ENCODE results near the gene CDK10.

CDK10 gene

GRCh38 chr16:89711601-89712273, 25.2 kb downstream of the CDK10 start:
- peak overlapping the region; percentile 91 for H3K4me2 ChIP-seq (ENCODE audit: low read length)
- peak overlapping the region; percentile 19; the same call in 1 of the 2 replicates for H3K27ac ChIP-seq (ENCODE audit: low read length)
- H3K4me3 ChIP-seq (ENCODE audit: low read length), result peak overlapping the region; percentile 88
- TF ChIP-seq EZH2phosphoT487 (IDR thresholded peaks at IDR 0.05; ENCODE audit: low read depth), result no peak
- TF ChIP-seq, protein P1, sequence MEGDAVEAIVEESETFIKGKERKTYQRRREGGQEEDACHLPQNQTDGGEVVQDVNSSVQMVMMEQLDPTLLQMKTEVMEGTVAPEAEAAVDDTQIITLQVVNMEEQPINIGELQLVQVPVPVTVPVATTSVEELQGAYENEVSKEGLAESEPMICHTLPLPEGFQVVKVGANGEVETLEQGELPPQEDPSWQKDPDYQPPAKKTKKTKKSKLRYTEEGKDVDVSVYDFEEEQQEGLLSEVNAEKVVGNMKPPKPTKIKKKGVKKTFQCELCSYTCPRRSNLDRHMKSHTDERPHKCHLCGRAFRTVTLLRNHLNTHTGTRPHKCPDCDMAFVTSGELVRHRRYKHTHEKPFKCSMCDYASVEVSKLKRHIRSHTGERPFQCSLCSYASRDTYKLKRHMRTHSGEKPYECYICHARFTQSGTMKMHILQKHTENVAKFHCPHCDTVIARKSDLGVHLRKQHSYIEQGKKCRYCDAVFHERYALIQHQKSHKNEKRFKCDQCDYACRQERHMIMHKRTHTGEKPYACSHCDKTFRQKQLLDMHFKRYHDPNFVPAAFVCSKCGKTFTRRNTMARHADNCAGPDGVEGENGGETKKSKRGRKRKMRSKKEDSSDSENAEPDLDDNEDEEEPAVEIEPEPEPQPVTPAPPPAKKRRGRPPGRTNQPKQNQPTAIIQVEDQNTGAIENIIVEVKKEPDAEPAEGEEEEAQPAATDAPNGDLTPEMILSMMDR (IDR thresholded peaks at IDR 0.05; ENCODE audit: low read depth, low read length), result no peak
- H3K9ac ChIP-seq (ENCODE audit: low read length), result peak overlapping the region; percentile 80
- H4K20me1 ChIP-seq (ENCODE audit: insufficient read depth, low read length), result 0 out of 2 replicates have a peak, but pooled peaks cover 3% of the 10 kb centered on the region
- 0 out of 2 replicates have a peak, but pooled peaks cover 4% of the 10 kb centered on the region for H3K4me1 ChIP-seq (ENCODE audit: low read length)
- no peaks in the 10 kb centered on the region for H3K27me3 ChIP-seq (ENCODE audit: low read depth, low read length)
- H3K9me3 ChIP-seq (ENCODE audit: insufficient read depth, low read length), result no peaks in the 10 kb centered on the region
- peaks cover 20% of the 10 kb centered on the region for H3K79me2 ChIP-seq (ENCODE audit: low read length)
- no peak overlapping the region for H2AFZ ChIP-seq (ENCODE audit: low read depth, low read length)
- peaks cover 10% of the 10 kb centered on the region for H3K36me3 ChIP-seq (replicated peaks; ENCODE audit: low read depth, low read length)

GRCh38 chr16:89712274-89712781, 25.8 kb downstream of the CDK10 start:
- H2AFZ ChIP-seq (ENCODE audit: low read depth, low read length), result no peak overlapping the region
- peak overlapping the region; percentile 19; the same call in 1 of the 2 replicates for H3K27ac ChIP-seq (ENCODE audit: low read length)
- peaks cover 11% of the 10 kb centered on the region for H3K36me3 ChIP-seq (replicated peaks; ENCODE audit: low read depth, low read length)
- H3K79me2 ChIP-seq (ENCODE audit: low read length), result peaks cover 20% of the 10 kb centered on the region
- peak overlapping the region; percentile 80 for H3K9ac ChIP-seq (ENCODE audit: low read length)
- no peak for TF ChIP-seq EZH2phosphoT487 (IDR thresholded peaks at IDR 0.05; ENCODE audit: low read depth)
- TF ChIP-seq, protein P1 (IDR thresholded peaks at IDR 0.05; ENCODE audit: low read depth, low read length), result no peak
- no peaks in the 10 kb centered on the region for H3K27me3 ChIP-seq (ENCODE audit: low read depth, low read length)
- peak overlapping the region; percentile 88 for H3K4me3 ChIP-seq (ENCODE audit: low read length)
- H4K20me1 ChIP-seq (ENCODE audit: insufficient read depth, low read length), result 0 out of 2 replicates have a peak, but pooled peaks cover 3% of the 10 kb centered on the region
- no peaks in the 10 kb centered on the region for H3K9me3 ChIP-seq (ENCODE audit: insufficient read depth, low read length)
- peak overlapping the region; percentile 91 for H3K4me2 ChIP-seq (ENCODE audit: low read length)
- H3K4me1 ChIP-seq (ENCODE audit: low read length), result 0 out of 2 replicates have a peak, but pooled peaks cover 4% of the 10 kb centered on the region

GRCh38 chr16:89716493-89716892, 30.0 kb downstream of the CDK10 start:
- H3K79me2 ChIP-seq (ENCODE audit: low read length), result peaks cover 20% of the 10 kb centered on the region
- TF ChIP-seq EZH2phosphoT487 (IDR thresholded peaks at IDR 0.05; ENCODE audit: low read depth), result no peak
- TF ChIP-seq, protein P1 (IDR thresholded peaks at IDR 0.05; ENCODE audit: low read depth, low read length), result no peak
- H3K9ac ChIP-seq (ENCODE audit: low read length), result no peak overlapping the region
- H3K27ac ChIP-seq (ENCODE audit: low read length), result no peak overlapping the region
- H2AFZ ChIP-seq (ENCODE audit: low read depth, low read length), result no peak overlapping the region
- H3K4me2 ChIP-seq (ENCODE audit: low read length), result no peak overlapping the region
- 0 out of 2 replicates have a peak, but pooled peaks cover 3% of the 10 kb centered on the region for H4K20me1 ChIP-seq (ENCODE audit: insufficient read depth, low read length)
- no peaks in the 10 kb centered on the region for H3K9me3 ChIP-seq (ENCODE audit: insufficient read depth, low read length)
- H3K36me3 ChIP-seq (replicated peaks; ENCODE audit: low read depth, low read length), result peaks cover 13% of the 10 kb centered on the region
- no peak overlapping the region for H3K4me3 ChIP-seq (ENCODE audit: low read length)
- H3K4me1 ChIP-seq (ENCODE audit: low read length), result peaks cover 8% of the 10 kb centered on the region; the same call in 1 of the 2 replicates
- H3K27me3 ChIP-seq (ENCODE audit: low read depth, low read length), result no peaks in the 10 kb centered on the region

DNA sequence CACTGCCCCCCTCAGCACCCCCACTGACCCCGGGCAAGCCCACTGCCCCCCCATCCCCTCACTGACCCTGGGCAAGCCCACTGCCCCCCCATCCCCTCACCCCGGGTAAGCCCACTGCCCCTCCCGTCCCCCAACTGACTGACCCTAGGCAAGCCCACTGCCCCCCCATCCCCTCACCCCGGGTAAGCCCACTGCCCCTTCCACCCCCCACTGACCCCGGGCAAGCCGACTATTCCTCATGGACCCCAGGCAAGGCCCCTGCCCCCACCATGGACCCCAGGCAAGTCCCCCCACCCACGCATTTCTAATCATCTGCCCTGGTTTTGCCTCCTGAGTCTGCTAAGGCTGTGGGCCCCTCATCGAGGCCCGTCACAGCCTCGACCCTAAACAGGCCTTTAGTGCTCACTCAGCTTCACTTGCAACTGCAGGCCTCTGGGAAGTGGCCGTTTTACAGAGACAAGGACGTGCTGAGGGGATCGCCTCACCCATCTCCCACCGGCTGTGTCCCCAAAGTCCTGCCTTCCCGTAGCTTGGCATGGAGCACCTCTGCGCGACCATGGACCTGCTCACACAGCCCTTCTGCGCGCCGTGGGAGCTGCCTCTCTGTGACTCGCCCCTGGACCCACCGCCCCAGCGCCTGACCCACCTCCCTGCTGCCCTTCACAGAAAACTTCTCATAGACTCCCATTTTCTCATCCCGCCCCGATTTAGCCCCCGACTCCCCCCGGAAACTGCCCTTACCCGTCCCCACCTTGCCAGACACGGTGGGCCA, 30.6 kb downstream of the CDK10 start:
- no peak overlapping the region for H3K9ac ChIP-seq (ENCODE audit: low read length)
- H3K9me3 ChIP-seq (ENCODE audit: insufficient read depth, low read length), result no peaks in the 10 kb centered on the region
- H3K79me2 ChIP-seq (ENCODE audit: low read length), result peaks cover 19% of the 10 kb centered on the region
- H3K4me1 ChIP-seq (ENCODE audit: low read length), result peaks cover 8% of the 10 kb centered on the region; the same call in 1 of the 2 replicates
- peaks cover 13% of the 10 kb centered on the region for H3K36me3 ChIP-seq (replicated peaks; ENCODE audit: low read depth, low read length)
- H3K27ac ChIP-seq (ENCODE audit: low read length), result no peak overlapping the region
- H4K20me1 ChIP-seq (ENCODE audit: insufficient read depth, low read length), result peaks cover 3% of the 10 kb centered on the region; the same call in 1 of the 2 replicates
- no peak overlapping the region for H3K4me2 ChIP-seq (ENCODE audit: low read length)
- H3K4me3 ChIP-seq (ENCODE audit: low read length), result no peak overlapping the region
- H2AFZ ChIP-seq (ENCODE audit: low read depth, low read length), result no peak overlapping the region
- H3K27me3 ChIP-seq (ENCODE audit: low read depth, low read length), result no peaks in the 10 kb centered on the region
- TF ChIP-seq EZH2phosphoT487 (IDR thresholded peaks at IDR 0.05; ENCODE audit: low read depth), result no peak
- TF ChIP-seq, protein P1 (IDR thresholded peaks at IDR 0.05; ENCODE audit: low read depth, low read length), result no peak

Measured in OCI-LY3 (cell line).